Fibroblast of the aortic adventitia (primary cell): ENCODE data around the gene LY6G5C. TPM values are rescaled to one million over a fixed set of nuclear protein-coding genes. Genes with fewer than 3 reads are reported as not detected.

ENCODE experiments used
- DNase-seq: peaks from one replicate; pipeline ENCODE4 v3.0.0-alpha.2; 2010; ENCODE audit warnings: low read depth
- H3K4me3 ChIP-seq: 2 replicates; pipeline ENCODE4 v1.5.1; 2011; ENCODE audit warnings: low read depth, mild to moderate bottlenecking, control low read depth, low read length, moderate library complexity
- CTCF ChIP-seq: IDR thresholded peaks from 2 replicates; pipeline ENCODE4 v1.5.1; 2011; ENCODE audit warnings: mild to moderate bottlenecking, low read length, control low read depth, inconsistent platforms; ENCODE audit not compliant: insufficient read depth
- total RNA-seq: library from RNA; depleted of rRNA; stranded (reverse); fragments of >200 nt; gene quantifications from 2 replicates; pipeline ENCODE4 v1.2.3, GENCODE V29; 2012; ENCODE audit warnings: low replicate concordance

LY6G5C gene
- total RNA-seq, 1 donor: 1.1 TPM

- peak; percentile 20 for TF ChIP-seq CTCF
- peak; percentile 24 for DNase-seq
- peak overlapping the region; percentile 60 for H3K4me3 ChIP-seq
Observed at GRCh38 chr6:31681135-31681671, 336 bp upstream of the LY6G5C start.

DNA sequence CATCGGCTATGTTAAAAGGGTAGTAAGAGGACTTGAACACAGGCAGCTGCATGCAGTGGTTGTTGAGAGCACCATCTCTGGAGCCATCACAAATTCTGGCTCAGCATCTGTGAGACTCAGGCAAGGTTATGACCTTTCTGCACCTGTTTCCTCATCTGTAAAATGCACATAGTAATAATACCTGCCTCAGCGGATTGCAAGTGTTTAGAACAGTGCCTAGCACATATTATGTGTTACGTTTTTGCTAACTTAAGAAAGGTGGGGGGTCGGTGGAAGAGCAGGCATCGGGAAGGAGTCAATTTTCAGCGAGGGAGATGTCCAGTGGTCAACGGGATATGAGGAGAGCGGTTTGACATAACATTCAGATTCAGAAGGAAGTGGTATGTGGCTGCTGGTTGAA lies 2.9 kb downstream of the LY6G5C start:
- TF ChIP-seq CTCF: no peak

DNA sequence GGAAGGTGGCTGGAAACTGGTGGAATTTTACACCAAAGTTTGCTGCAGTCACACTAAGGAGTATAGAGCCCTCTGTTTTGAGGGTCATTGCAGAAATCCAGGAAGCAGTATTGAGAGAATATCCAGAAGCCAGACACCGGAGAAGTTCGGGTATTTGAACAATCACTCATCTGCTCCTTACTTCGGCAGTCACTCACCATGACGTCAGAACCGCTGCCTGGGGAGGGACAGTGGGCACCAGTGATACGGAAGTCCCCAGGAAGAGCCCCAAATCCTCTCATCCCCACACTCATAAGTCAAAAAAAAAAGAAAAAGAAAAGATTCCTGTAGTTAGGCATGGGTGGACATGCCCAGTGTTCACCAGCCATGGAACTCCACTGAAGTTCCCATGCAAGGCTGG lies 4.0 kb downstream of the LY6G5C start:
- TF ChIP-seq CTCF: no peak
- no peak for DNase-seq
- H3K4me3 ChIP-seq: no peak overlapping the region

More for the DNA sequence above, 2.9 kb downstream of the LY6G5C start:
- H3K4me3 ChIP-seq: no peak overlapping the region
- no peak for DNase-seq

DNA sequence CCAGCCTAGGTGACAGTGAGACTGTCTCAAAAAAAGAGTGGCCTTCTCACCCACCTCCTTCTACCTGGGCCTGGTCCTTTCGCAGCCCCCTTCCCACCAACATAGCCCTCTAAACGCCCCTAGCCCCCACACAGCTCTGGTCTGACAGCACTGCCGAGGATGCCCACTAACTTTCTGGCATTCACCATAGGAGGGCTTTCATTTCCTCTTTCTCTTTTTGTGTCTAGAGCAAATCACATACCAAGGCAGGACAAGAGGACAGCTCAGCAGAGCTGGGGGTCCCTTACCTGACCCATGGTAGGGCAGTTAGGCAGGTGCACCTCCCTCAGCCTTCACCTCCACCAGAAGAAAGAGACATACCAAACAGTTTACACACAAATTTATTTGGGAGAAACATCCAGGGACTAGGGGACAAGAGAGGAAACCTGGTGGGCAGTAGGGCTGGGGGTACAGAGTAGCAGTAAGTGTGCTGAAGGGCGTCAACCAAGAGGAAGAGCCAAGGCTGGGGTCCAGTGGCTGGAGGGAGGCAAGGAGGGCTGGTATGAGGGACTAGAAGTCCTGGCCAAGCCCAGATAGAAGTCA lies 4.5 kb downstream of the LY6G5C start:
- no peak for DNase-seq
- no peak overlapping the region for H3K4me3 ChIP-seq
- TF ChIP-seq CTCF: no peak

GRCh38 chr6:31669676-31670075 lies 11.2 kb downstream of the LY6G5C start, which contains the start of gene LY6G5B:
LY6G5B (plus strand) TSS chr6:31669976; CDS start chr6:31670951, 975 bp downstream.
- DNase-seq: no peak
- TF ChIP-seq CTCF: no peak
- no peak within 1 kb of the TSS for H3K4me3 ChIP-seq

GRCh38 chr6:31666337-31666965 lies 14.4 kb downstream of the LY6G5C start:
- no peak for TF ChIP-seq CTCF
- DNase-seq: no peak
- peak overlapping the region; percentile 94 for H3K4me3 ChIP-seq
